Measurements from ENCODE around the gene PDZD4.

- TF ChIP-seq, protein P1, sequence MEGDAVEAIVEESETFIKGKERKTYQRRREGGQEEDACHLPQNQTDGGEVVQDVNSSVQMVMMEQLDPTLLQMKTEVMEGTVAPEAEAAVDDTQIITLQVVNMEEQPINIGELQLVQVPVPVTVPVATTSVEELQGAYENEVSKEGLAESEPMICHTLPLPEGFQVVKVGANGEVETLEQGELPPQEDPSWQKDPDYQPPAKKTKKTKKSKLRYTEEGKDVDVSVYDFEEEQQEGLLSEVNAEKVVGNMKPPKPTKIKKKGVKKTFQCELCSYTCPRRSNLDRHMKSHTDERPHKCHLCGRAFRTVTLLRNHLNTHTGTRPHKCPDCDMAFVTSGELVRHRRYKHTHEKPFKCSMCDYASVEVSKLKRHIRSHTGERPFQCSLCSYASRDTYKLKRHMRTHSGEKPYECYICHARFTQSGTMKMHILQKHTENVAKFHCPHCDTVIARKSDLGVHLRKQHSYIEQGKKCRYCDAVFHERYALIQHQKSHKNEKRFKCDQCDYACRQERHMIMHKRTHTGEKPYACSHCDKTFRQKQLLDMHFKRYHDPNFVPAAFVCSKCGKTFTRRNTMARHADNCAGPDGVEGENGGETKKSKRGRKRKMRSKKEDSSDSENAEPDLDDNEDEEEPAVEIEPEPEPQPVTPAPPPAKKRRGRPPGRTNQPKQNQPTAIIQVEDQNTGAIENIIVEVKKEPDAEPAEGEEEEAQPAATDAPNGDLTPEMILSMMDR (conservative IDR thresholded peaks at IDR 0.05; ENCODE audit: low read depth, low read length) = no peak
- TF ChIP-seq POLR2A (IDR thresholded peaks at IDR 0.05; ENCODE audit: low read depth, low read length) = no peak
- TF ChIP-seq NFE2L2 (IDR thresholded peaks at IDR 0.05; ENCODE audit: low read depth, low read length) = no peak
- TF ChIP-seq BHLHE40 (IDR thresholded peaks at IDR 0.05; ENCODE audit: low read depth, low read length) = no peak
- TF ChIP-seq, protein P2, sequence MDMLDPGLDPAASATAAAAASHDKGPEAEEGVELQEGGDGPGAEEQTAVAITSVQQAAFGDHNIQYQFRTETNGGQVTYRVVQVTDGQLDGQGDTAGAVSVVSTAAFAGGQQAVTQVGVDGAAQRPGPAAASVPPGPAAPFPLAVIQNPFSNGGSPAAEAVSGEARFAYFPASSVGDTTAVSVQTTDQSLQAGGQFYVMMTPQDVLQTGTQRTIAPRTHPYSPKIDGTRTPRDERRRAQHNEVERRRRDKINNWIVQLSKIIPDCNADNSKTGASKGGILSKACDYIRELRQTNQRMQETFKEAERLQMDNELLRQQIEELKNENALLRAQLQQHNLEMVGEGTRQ (IDR thresholded peaks at IDR 0.05; ENCODE audit: low read depth, low read length) = no peak
- TF ChIP-seq FOS (IDR thresholded peaks at IDR 0.05; ENCODE audit: low read depth, low read length) = peak; percentile 29; the same call in 1 of the 2 replicates
- no peak for TF ChIP-seq CEBPB (IDR thresholded peaks at IDR 0.05; ENCODE audit: low read depth, low read length)
- TF ChIP-seq SMC3 (IDR thresholded peaks at IDR 0.05; ENCODE audit: low read depth, low read length) = no peak
- no peak for TF ChIP-seq MXI1 (IDR thresholded peaks at IDR 0.05; ENCODE audit: borderline replicate concordance, low read depth, low read length)
- peak; percentile 93 for TF ChIP-seq MAZ (IDR thresholded peaks at IDR 0.05; ENCODE audit: borderline replicate concordance, low read depth, low read length)
- no peak for TF ChIP-seq MAFK (IDR thresholded peaks at IDR 0.05; ENCODE audit: low read depth, low read length)
- no peak for TF ChIP-seq CHD1 (IDR thresholded peaks at IDR 0.05; ENCODE audit: low read depth, low read length)
These were observed 64.1 kb downstream of the PDZD4 start for GRCh38 chrX:153766098-153766817.

Measured in IMR-90 (cell line).